Activated CD8-positive, alpha-beta memory T cell treated with anti-CD3 and anti-CD28 coated beads, Interleukin-2, amount 50 U/mL, for 24 hours (primary cell): ENCODE data around the gene CARF.

Source experiments
- DNase-seq: peaks from one replicate; pipeline ENCODE4 v3.0.0-alpha.2; 2020; ENCODE audit errors: extremely low read depth

The CARF gene

GRCh38 chr2:203021991-203022390 lies 109.9 kb downstream of the CARF start:
- no peak for DNase-seq

- no peak for DNase-seq
Observed at GRCh38 chr2:203022751-203023150, 110.7 kb downstream of the CARF start.

GRCh38 chr2:203025592-203025991 lies 113.5 kb downstream of the CARF start:
- no peak for DNase-seq

GRCh38 chr2:203030545-203030944 lies 118.5 kb downstream of the CARF start:
- no peak for DNase-seq

- DNase-seq, result no peak
Observed at GRCh38 chr2:203030991-203031390, 118.9 kb downstream of the CARF start.

- no peak for DNase-seq
Observed at GRCh38 chr2:203033395-203033794, 121.3 kb downstream of the CARF start.

- DNase-seq, result no peak
Observed at GRCh38 chr2:203035879-203036470, 123.9 kb downstream of the CARF start.
